GM18502 (cell line): ENCODE measurements around the gene SPNS2.
"Not testable (repeated sequence)": the region's sequence is repeated elsewhere in the genome, so short reads cannot be mapped to it uniquely, and the experiment has no call there.

Source experiments
- ATAC-seq: cut with Tn5 transposase; IDR thresholded peaks from one replicate; pipeline ENCODE4 v1.9.1; 2021; ENCODE audit warnings: mild to moderate bottlenecking; ENCODE audit not compliant: unreplicated experiment, poor library complexity

SPNS2 gene

GRCh38 chr17:4559139-4559791, 60.6 kb downstream of the SPNS2 start:
- ATAC-seq: no peak

GRCh38 chr17:4559966-4560365, 61.3 kb downstream of the SPNS2 start:
- no peak for ATAC-seq

- ATAC-seq: no peak
These were observed 61.7 kb downstream of the SPNS2 start, which contains the start of gene GGT6 for GRCh38 chr17:4560421-4560820. TSS of gene GGT6 (minus strand) at chr17:4560577. CDS start at chr17:4560521, 56 bp downstream.

- ATAC-seq: no peak
These were observed 62.2 kb downstream of the SPNS2 start for GRCh38 chr17:4560837-4561256.

- no peak for ATAC-seq
These were observed 63.6 kb downstream of the SPNS2 start for GRCh38 chr17:4562015-4562969.

- no peak for ATAC-seq
These were observed 66.8 kb downstream of the SPNS2 start for GRCh38 chr17:4565209-4566141.

GRCh38 chr17:4566785-4567184, 68.1 kb downstream of the SPNS2 start:
- no peak for ATAC-seq

- ATAC-seq: no peak
These were observed 70.9 kb downstream of the SPNS2 start for GRCh38 chr17:4569591-4569990.

- no peak for ATAC-seq
These were observed 73.5 kb downstream of the SPNS2 start for GRCh38 chr17:4572131-4572530.

- ATAC-seq: no peak
These were observed 74.4 kb downstream of the SPNS2 start for GRCh38 chr17:4573115-4573514.

GRCh38 chr17:4573669-4574068, 75.0 kb downstream of the SPNS2 start:
- no peak for ATAC-seq

GRCh38 chr17:4574448-4575045, 75.9 kb downstream of the SPNS2 start:
- no peak for ATAC-seq

GRCh38 chr17:4576161-4576558, 77.5 kb downstream of the SPNS2 start:
- ATAC-seq: no peak

GRCh38 chr17:4576729-4577322, 78.1 kb downstream of the SPNS2 start:
- no peak for ATAC-seq

GRCh38 chr17:4577386-4577993, 78.8 kb downstream of the SPNS2 start:
- ATAC-seq: no peak

GRCh38 chr17:4578349-4578748, 79.7 kb downstream of the SPNS2 start:
- not testable (repeated sequence) for ATAC-seq

GRCh38 chr17:4579678-4580077, 81.0 kb downstream of the SPNS2 start:
- ATAC-seq: no peak

GRCh38 chr17:4580291-4580690, 81.6 kb downstream of the SPNS2 start:
- ATAC-seq: no peak

GRCh38 chr17:4582101-4582501, 83.4 kb downstream of the SPNS2 start:
- no peak for ATAC-seq
